Prostate gland (tissue), 2 donors: ENCODE data around the gene TXNDC17.

ENCODE experiments used
- POLR2A ChIP-seq: fragments of 450-650 bp; IDR thresholded peaks from one replicate; pipeline ENCODE4 v1.6.1; 2016; ENCODE audit warnings: antibody characterized with exemption, mild to moderate bottlenecking
- POLR2AphosphoS5 ChIP-seq: sonication (generic); formaldehyde crosslinking; IDR thresholded peaks from one replicate; pipeline ENCODE4 v1.6.1; 2017; ENCODE audit warnings: antibody characterized with exemption
- TF ChIP-seq, protein P1 (sequence below), 4 experiments: fragments of 200-600 bp in 2 of 4; fragments of 450-650 bp in 2 of 4; sonication (generic) in 2 of 4; IDR thresholded peaks; 1 replicate in 3 of 4; 2 replicates in 1 of 4; pipeline ENCODE4 v1.5.1; 2016 to 2019; ENCODE audit warnings: antibody characterized with exemption in 4 of 4, mild to moderate bottlenecking in 2 of 4, moderate library complexity in 2 of 4

DNA sequence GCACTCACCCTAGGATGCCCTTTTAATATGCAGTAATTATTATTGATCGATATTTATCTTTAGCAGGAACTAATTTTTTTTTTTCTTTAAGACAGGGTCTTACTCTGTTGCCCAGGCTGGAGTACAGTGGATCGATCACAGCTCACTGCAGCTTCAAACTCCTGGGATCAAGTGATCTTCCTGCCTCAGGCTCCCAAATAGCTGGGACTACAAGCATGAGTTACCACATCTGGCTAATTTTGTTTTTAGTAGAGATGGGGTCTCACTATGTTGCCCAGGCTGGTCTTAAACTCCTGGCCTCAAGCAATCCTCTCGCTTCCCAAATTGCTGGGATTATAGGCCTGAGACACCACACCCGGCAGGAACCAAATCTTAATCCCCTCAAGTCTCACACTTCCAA lies 29.6 kb upstream of the TXNDC17 start:
- TF ChIP-seq, protein P1, sequence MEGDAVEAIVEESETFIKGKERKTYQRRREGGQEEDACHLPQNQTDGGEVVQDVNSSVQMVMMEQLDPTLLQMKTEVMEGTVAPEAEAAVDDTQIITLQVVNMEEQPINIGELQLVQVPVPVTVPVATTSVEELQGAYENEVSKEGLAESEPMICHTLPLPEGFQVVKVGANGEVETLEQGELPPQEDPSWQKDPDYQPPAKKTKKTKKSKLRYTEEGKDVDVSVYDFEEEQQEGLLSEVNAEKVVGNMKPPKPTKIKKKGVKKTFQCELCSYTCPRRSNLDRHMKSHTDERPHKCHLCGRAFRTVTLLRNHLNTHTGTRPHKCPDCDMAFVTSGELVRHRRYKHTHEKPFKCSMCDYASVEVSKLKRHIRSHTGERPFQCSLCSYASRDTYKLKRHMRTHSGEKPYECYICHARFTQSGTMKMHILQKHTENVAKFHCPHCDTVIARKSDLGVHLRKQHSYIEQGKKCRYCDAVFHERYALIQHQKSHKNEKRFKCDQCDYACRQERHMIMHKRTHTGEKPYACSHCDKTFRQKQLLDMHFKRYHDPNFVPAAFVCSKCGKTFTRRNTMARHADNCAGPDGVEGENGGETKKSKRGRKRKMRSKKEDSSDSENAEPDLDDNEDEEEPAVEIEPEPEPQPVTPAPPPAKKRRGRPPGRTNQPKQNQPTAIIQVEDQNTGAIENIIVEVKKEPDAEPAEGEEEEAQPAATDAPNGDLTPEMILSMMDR (IDR thresholded peaks at IDR 0.05), result no peak
- TF ChIP-seq POLR2AphosphoS5 (no peak), POLR2A (no peak)
